MM.1S (cell line): Measurements from ENCODE around the gene DDX39B.

ENCODE experiments used
- DNase-seq: peaks from one replicate; pipeline ENCODE4 v3.0.0-alpha.2; 2015
- H2AFZ ChIP-seq: fragments of 300-600 bp; sonication (generic); 2 replicates; pipeline ENCODE4 v1.6.0; 2016; ENCODE audit warnings: antibody characterized with exemption, low read length
- H3F3A ChIP-seq: fragments of 300-600 bp; sonication (generic); 2 replicates; pipeline ENCODE4 v1.6.1; 2016; ENCODE audit warnings: mild to moderate bottlenecking, antibody characterized with exemption, low read length, moderate library complexity, mixed read lengths; ENCODE audit not compliant: insufficient read depth
- H3K27ac ChIP-seq: fragments of 300-600 bp; sonication (generic); 2 replicates; pipeline ENCODE4 v1.5.1; 2016; ENCODE audit warnings: mild to moderate bottlenecking, low read length
- H3K27me3 ChIP-seq: fragments of 300-600 bp; sonication (generic); replicated peaks from 2 replicates; pipeline ENCODE4 v1.6.0; 2016; ENCODE audit warnings: low read length; ENCODE audit not compliant: insufficient read depth
- H3K36me3 ChIP-seq: fragments of 300-600 bp; sonication (generic); replicated peaks from 2 replicates; pipeline ENCODE4 v1.6.1; 2016; ENCODE audit warnings: mild to moderate bottlenecking, low read length, mixed read lengths; ENCODE audit not compliant: insufficient read depth
- H3K4me1 ChIP-seq: fragments of 300-600 bp; sonication (generic); 2 replicates; pipeline ENCODE4 v1.6.1; 2016; ENCODE audit warnings: low read length, mixed read lengths
- H3K4me2 ChIP-seq: fragments of 300-600 bp; sonication (generic); 2 replicates; pipeline ENCODE4 v1.6.0; 2016; ENCODE audit warnings: low read depth, low read length
- H3K4me3 ChIP-seq: fragments of 300-600 bp; sonication (generic); 2 replicates; pipeline ENCODE4 v1.5.1; 2016; ENCODE audit warnings: low read length, mixed read lengths
- H3K79me2 ChIP-seq: fragments of 300-600 bp; sonication (generic); 2 replicates; pipeline ENCODE4 v1.6.1; 2016; ENCODE audit warnings: mixed run types, low read length, mixed read lengths
- H3K9ac ChIP-seq: fragments of 300-600 bp; sonication (generic); 2 replicates; pipeline ENCODE4 v1.6.1; 2016; ENCODE audit warnings: low read length, mixed read lengths
- H3K9me2 ChIP-seq: fragments of 300-600 bp; sonication (generic); replicated peaks from 2 replicates; pipeline ENCODE4 v1.6.1; 2016; ENCODE audit warnings: mild to moderate bottlenecking, low read length, mixed read lengths; ENCODE audit not compliant: insufficient read depth
- H3K9me3 ChIP-seq: fragments of 300-600 bp; sonication (generic); replicated peaks from 2 replicates; pipeline ENCODE4 v1.6.1; 2016; ENCODE audit warnings: mild to moderate bottlenecking, low read length, mixed read lengths; ENCODE audit not compliant: insufficient read depth
- H4K20me1 ChIP-seq: fragments of 300-600 bp; sonication (generic); 2 replicates; pipeline ENCODE4 v1.6.1; 2016; ENCODE audit warnings: mild to moderate bottlenecking, low read length, moderate library complexity, mixed read lengths; ENCODE audit not compliant: insufficient read depth
- CTCF ChIP-seq: fragments of 300-600 bp; sonication (generic); IDR thresholded peaks from 2 replicates; pipeline ENCODE4 v1.5.1; 2016; ENCODE audit warnings: antibody characterized with exemption, low read length, mixed read lengths
- EZH2 ChIP-seq: fragments of 300-600 bp; sonication (generic); optimal IDR thresholded peaks from 2 replicates; pipeline ENCODE3; 2017; ENCODE audit warnings: low read depth, mild to moderate bottlenecking, antibody characterized with exemption, low read length, mixed read lengths
- EZH2phosphoT487 ChIP-seq: fragments of 300-600 bp; sonication (generic); IDR thresholded peaks from 2 replicates; pipeline ENCODE4 v1.6.1; 2018; ENCODE audit warnings: antibody characterized with exemption, low read length

The DDX39B gene

GRCh38 chr6:31558631-31559500, 17.1 kb upstream of the DDX39B start:
- no peak for TF ChIP-seq EZH2phosphoT487
- TF ChIP-seq CTCF: no peak
- TF ChIP-seq EZH2: no peak

GRCh38 chr6:31558318-31558625, 16.5 kb upstream of the DDX39B start:
- Histone ChIP-seq H3K9me3 (no peaks in the 10 kb centered on the region), H3K79me2 (no peaks in the 10 kb centered on the region), H3K27ac (no peak overlapping the region), H4K20me1 (peaks cover 10% of the 10 kb centered on the region; the same call in 1 of the 2 replicates), H3K36me3 (no peaks in the 10 kb centered on the region), H3K4me1 (peaks cover 32% of the 10 kb centered on the region), H3F3A (peaks cover 15% of the 10 kb centered on the region), H3K4me2 (no peak overlapping the region), H2AFZ (no peak overlapping the region), H3K9me2 (no peaks in the 10 kb centered on the region), H3K4me3 (no peak overlapping the region), H3K9ac (no peak overlapping the region), H3K27me3 (0 out of 2 replicates have a peak, but pooled peaks cover 7% of the 10 kb centered on the region)
- no peak for DNase-seq
- TF ChIP-seq CTCF (no peak), EZH2phosphoT487 (no peak), EZH2 (no peak)

More at GRCh38 chr6:31558631-31559500, 17.1 kb upstream of the DDX39B start:
- H3F3A ChIP-seq: peaks cover 15% of the 10 kb centered on the region
- peaks cover 10% of the 10 kb centered on the region; the same call in 1 of the 2 replicates for H4K20me1 ChIP-seq
- H3K9me3 ChIP-seq: no peaks in the 10 kb centered on the region
- H3K9me2 ChIP-seq: no peaks in the 10 kb centered on the region
- peaks cover 32% of the 10 kb centered on the region for H3K4me1 ChIP-seq
- H3K79me2 ChIP-seq: no peaks in the 10 kb centered on the region
- H3K4me3 ChIP-seq: no peak overlapping the region
- H3K36me3 ChIP-seq: no peaks in the 10 kb centered on the region
- H3K4me2 ChIP-seq: peak overlapping the region; percentile 67
- DNase-seq: no peak
- H2AFZ ChIP-seq: no peak overlapping the region
- no peak overlapping the region for H3K9ac ChIP-seq
- no peak overlapping the region for H3K27ac ChIP-seq
- H3K27me3 ChIP-seq: 0 out of 2 replicates have a peak, but pooled peaks cover 7% of the 10 kb centered on the region

- Histone ChIP-seq H3K9me2 (no peaks in the 10 kb centered on the region), H3K36me3 (no peaks in the 10 kb centered on the region), H4K20me1 (peaks cover 10% of the 10 kb centered on the region; the same call in 1 of the 2 replicates), H3K9ac (no peak overlapping the region), H3K27ac (no peak overlapping the region), H3K9me3 (no peaks in the 10 kb centered on the region), H3F3A (peaks cover 15% of the 10 kb centered on the region), H3K79me2 (no peaks in the 10 kb centered on the region), H3K27me3 (0 out of 2 replicates have a peak, but pooled peaks cover 7% of the 10 kb centered on the region), H3K4me3 (no peak overlapping the region), H2AFZ (no peak overlapping the region), H3K4me1 (peaks cover 32% of the 10 kb centered on the region), H3K4me2 (no peak overlapping the region)
- DNase-seq: no peak
- TF ChIP-seq EZH2phosphoT487 (no peak), CTCF (no peak), EZH2 (no peak)
Observed at GRCh38 chr6:31557443-31558317, 15.9 kb upstream of the DDX39B start.
